ENCODE data around the gene TERT.

DNA sequence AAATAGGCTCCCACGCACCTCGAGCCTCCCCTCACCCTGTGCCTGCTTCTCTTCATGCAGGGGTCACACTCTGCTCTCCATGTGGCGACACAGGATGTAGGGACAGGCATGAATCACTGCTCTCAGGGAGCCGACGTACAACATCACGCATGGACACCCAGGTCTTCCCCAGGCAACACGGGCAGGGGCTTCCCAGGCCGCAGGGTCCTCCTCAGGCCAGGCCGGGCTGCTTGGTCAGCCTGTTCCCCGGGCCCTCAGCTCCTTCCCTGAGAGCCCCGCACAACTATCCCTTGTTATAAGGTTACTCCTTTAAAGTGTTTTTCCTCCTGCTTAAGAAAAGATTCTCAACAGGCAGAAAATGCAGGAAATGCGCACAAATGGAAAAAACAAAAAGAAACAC, 68.6 kb downstream of the TERT start:
- TF ChIP-seq, protein P1, sequence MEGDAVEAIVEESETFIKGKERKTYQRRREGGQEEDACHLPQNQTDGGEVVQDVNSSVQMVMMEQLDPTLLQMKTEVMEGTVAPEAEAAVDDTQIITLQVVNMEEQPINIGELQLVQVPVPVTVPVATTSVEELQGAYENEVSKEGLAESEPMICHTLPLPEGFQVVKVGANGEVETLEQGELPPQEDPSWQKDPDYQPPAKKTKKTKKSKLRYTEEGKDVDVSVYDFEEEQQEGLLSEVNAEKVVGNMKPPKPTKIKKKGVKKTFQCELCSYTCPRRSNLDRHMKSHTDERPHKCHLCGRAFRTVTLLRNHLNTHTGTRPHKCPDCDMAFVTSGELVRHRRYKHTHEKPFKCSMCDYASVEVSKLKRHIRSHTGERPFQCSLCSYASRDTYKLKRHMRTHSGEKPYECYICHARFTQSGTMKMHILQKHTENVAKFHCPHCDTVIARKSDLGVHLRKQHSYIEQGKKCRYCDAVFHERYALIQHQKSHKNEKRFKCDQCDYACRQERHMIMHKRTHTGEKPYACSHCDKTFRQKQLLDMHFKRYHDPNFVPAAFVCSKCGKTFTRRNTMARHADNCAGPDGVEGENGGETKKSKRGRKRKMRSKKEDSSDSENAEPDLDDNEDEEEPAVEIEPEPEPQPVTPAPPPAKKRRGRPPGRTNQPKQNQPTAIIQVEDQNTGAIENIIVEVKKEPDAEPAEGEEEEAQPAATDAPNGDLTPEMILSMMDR (IDR thresholded peaks at IDR 0.05) = no peak
- TF ChIP-seq POLR2A (IDR thresholded peaks at IDR 0.05) = no peak
